Ammon's horn (tissue), 1 donor: ENCODE measurements around the gene CHAF1B.

ENCODE experiments used
- DNase-seq: peaks from one replicate; pipeline ENCODE4 v3.0.0-alpha.2; 2016; ENCODE audit warnings: low spot score

Gene CHAF1B

GRCh38 chr21:36428761-36429432 lies 43.7 kb downstream of the CHAF1B start:
- DNase-seq: no peak

GRCh38 chr21:36429947-36430546 lies 44.9 kb downstream of the CHAF1B start:
- no peak for DNase-seq

- no peak for DNase-seq
Measured at GRCh38 chr21:36430841-36431240, 45.6 kb downstream of the CHAF1B start.

- no peak for DNase-seq
Measured at GRCh38 chr21:36431252-36431651, 46.1 kb downstream of the CHAF1B start.

DNA sequence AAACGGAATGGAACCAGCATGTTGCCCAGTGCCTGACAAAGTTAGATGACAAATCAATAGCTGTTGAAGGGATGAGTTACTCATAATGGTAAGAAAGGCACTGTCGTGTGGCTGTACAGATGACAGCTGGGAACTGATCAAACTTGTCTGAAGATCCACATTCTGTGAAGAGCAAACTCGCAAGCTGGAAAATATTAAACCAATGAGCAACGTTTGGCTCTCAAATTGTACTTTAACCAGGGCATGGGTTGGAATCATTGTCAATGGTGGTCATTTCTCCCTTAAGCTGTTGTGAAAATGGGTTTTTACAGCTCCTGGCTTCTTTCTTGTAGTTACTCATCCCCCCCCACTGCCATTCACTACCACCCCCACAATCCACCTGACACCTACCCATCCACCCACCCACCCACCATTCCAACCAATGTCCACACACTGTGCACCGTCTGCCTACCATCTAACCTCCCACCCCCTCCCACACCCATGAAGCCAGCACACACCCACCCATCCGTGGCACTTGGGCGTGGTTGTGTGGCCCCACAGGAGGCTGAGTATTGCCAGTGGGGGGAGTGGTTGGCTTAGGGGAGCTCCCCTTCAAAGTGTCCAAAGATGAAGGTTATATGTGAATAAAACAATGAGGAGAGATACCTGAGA lies 48.0 kb downstream of the CHAF1B start:
- no peak for DNase-seq

DNA sequence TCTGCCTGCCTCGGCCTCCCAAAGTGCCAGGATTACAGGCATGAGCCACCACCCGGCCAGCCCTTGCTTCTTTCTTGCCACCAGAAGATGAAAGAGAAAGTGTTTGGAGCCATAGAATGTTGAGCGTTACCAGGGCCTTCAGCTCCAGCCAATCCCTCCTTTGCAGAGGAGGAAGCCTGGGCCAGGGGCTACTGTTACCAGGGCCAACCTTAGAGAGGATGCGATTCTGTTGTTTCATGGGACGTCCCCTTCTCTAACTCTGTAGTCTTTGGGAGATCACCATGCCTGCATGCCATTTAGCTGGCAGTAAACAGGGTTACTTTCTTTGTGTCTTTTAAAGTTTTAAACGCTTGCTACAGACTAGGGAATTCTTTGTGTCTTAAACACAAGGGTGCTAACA lies 49.0 kb downstream of the CHAF1B start:
- no peak for DNase-seq

GRCh38 chr21:36436829-36437744 lies 51.9 kb downstream of the CHAF1B start:
- DNase-seq: no peak

GRCh38 chr21:36437745-36438128 lies 52.5 kb downstream of the CHAF1B start:
- no peak for DNase-seq

GRCh38 chr21:36441715-36442114 lies 56.5 kb downstream of the CHAF1B start:
- no peak for DNase-seq

DNA sequence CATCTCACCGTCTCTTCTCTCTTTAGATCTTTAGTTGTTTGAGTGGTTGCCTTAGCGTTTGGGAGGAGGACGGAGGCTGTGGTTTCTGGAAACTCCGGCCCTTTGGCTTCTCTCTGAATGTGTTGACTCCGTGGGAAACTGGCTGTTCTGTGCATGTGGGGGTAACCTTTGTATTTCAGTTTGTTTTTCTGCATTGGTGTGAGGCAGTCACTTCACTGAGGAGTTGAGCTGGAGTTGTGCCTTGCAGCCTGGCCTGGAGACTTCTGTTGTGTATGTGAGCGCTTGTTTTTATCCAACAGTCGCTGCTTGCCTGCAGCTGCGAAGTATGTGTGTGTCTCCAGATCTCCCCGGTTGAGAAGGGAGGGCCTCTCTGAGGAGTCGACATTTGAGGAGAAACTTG lies 61.1 kb downstream of the CHAF1B start:
- DNase-seq: no peak

DNA sequence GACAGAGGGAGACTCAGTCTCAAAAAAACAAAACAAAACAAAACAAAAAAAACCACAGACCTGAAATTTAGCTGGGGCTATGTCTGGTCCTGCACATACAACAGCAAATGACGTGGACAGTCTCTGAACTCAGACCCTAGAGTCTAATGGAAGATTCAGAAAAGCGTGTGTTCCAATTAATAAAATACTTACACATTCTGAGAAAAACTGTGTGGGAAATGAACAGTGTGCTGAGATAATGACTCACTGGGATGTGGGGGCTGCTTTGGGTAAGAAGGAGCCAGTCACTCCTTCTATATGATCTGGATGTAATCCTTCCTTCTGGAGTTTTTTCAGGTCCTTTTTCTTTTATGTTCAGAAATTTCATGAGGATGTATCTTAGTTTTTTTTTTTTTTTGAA lies 65.3 kb downstream of the CHAF1B start:
- no peak for DNase-seq

DNA sequence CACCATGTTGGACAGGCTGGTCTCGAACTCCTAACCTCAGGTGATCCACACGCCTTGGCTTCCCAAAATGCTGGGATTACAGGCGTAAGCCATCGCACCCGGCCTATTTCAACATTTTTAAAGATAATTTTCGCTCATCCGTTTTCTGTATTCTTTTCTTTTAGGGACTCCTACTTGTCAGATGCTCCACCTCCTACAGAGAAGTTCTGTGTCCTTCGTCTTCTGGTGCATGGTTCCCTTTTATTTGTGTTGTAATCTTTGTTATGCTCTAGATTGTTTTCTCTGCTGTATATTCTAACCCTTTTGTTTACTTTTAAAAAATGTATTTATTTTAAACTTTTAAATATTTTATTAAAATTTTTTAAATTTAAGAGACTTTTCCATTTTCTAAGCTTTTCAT lies 66.3 kb downstream of the CHAF1B start:
- no peak for DNase-seq

GRCh38 chr21:36452281-36452825 lies 67.2 kb downstream of the CHAF1B start:
- DNase-seq: no peak

DNA sequence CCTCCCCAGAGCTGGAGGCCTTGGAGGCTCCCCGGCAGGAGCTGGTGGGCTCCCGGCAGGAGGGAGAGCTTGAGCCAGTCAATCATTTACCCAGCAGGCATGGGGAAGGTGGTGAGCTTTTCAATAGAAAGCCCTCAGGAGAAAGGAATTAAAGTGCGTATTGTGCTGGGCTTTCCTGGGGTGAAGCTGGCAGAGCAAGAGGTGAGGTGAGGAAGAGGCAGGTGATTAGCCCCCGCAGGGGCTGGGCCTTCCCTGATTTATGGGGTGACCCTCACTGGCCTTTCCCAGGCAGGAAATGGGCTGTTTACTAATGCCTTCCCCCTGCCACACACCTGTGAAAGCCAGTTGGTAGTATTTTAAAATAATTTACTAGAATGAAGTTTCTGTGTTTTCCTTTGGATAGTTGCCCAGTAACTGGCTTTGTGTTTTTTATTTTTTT lies 68.9 kb downstream of the CHAF1B start:
- no peak for DNase-seq

GRCh38 chr21:36454706-36455105 lies 69.5 kb downstream of the CHAF1B start:
- no peak for DNase-seq

DNA sequence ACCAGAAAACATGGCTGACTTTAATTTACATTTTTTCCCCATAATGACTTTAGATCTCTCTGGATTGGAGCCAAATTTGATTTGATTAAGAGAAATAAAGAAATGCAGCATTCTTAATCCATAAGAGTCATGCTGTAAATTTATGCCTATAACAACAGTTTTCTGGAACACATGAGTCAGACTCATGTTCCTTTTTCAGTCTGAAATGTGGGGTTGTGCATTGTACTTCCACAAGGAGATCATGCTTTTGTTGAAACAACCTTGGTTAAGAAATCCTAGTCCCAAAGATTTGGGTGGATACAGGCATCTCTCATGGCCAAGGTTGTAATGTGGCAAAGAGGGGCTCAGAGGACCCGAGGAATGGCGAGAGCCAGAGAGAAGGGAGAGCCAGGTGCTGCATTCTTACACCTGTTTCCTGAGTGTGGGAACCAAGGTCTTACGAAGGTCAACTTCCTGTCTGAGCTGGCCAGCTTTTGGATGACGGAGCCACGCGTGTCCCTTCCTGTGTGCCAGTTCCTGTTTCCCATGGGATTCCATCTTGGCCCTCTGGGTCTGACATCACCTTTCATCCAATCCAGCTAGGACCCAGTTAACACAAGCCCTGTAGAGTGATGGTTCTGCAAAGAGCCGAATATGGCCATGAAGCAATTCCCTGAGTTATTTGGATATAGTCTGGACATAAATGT lies 71.7 kb downstream of the CHAF1B start:
- DNase-seq: no peak

DNA sequence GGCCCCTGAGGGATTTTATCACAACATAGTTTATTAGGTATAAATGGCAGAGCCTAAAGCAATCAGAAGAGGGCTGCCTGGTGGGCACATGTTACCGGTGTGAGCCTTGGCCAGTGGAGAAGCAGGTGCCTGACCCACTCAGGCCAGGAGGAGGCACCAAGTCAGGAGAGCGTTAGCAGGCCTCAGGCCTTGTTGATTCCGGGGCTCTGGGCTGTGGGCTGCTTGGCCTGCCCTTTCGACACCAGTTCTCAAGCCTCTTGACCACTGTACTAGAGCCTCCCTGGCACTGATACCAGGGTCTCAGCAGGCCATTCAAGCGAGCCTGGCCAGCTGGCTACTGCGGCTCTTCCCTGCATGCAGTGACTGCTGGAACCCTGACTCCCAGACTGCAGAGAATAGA lies 73.9 kb downstream of the CHAF1B start:
- no peak for DNase-seq

GRCh38 chr21:36460866-36461265 lies 75.7 kb downstream of the CHAF1B start:
- DNase-seq: no peak

GRCh38 chr21:36461277-36461917 lies 76.2 kb downstream of the CHAF1B start:
- DNase-seq: no peak

DNA sequence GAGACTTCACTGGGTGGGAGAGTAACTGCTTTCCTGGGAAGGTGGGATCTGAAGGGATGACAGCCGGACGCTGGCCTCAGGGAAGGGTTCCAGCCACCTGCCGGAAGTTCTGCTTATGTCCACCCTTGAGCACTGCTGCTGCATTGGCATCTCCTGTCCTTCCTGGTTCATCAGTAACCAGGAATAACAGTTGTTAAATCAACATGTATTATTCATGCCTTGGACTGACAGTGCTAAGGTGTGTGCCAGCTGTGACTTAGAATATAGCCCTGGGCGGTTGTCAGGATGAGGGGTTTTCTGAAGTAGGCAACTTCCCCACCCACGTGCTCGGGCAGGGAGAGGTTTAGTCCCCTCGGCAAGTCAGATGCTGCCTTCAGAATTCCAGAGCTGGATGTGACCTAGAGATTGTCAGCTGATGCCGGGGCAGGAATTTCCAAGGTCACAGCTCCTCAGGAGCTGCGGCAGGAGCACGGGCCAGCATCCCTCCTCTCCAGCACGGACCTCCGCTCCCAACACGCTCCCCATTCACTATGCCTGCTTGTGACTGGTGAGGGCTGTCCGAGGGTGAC lies 76.8 kb downstream of the CHAF1B start:
- no peak for DNase-seq

DNA sequence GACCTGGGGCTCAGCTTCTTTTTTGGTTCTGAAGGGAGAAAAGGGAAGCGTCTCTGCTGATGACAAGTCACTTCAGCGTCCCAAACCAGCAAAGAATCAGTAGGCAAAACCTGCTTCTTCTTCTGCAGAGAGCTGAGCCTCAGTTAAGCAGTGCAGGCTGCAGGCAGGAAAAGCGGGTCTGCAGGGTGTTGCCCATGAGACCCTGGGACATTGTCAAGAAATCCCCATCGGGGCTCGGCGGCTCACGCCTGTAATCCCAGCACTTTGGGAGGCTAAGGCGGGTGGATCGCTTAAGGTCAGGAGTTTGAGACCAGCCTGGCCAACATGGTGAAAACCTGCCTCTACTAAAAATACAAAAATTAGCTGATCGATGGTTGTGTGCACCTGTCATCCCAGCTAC lies 78.0 kb downstream of the CHAF1B start:
- DNase-seq: no peak
